Heart left ventricle (tissue), 16 donors: ENCODE measurements around the gene NSMCE1. TPM values are rescaled to one million over a fixed set of nuclear protein-coding genes. Genes with fewer than 3 reads are reported as not detected.

Source experiments
- ATAC-seq, 4 donors: fragments of 200-7000 bp; cut with Tn5 transposase; one replicate each; pipeline ENCODE4 v1.9.1; 2020 to 2022; ENCODE audit warnings: moderate library complexity in 4 of 4, mild to moderate bottlenecking in 3 of 4, moderate number of reproducible peaks in 1 of 4
- DNase-seq, 5 donors: peaks; one replicate each; pipeline ENCODE4 v3.0.0-alpha.2; 2020
- H3K27ac ChIP-seq, 12 donors: fragments of 200-600 bp; sonication (generic) in 4 of 12; one replicate each; pipeline versions ENCODE4 v1.5.0 to v1.8.0; 2016 to 2022; ENCODE audit warnings: mild to moderate bottlenecking in 2 of 12
- H3K27me3 ChIP-seq, 9 donors: fragments of 200-600 bp; sonication (generic) in 2 of 9; one replicate each; pipeline versions ENCODE4 v1.5.1 to v1.8.0; 2016 to 2022; ENCODE audit warnings: mild to moderate bottlenecking in 3 of 9
- H3K36me3 ChIP-seq, 9 donors: fragments of 200-600 bp; sonication (generic) in 2 of 9; one replicate each; pipeline versions ENCODE4 v1.5.0 to v1.8.0; 2018 to 2022; ENCODE audit warnings: mild to moderate bottlenecking in 2 of 9
- H3K4me1 ChIP-seq, 12 donors: fragments of 200-600 bp; sonication (generic) in 4 of 12; one replicate each; pipeline versions ENCODE4 v1.5.0 to v1.8.0; 2016 to 2022; ENCODE audit warnings: mild to moderate bottlenecking in 3 of 12
- H3K4me3 ChIP-seq, 12 donors: fragments of 200-600 bp; sonication (generic) in 4 of 12; one replicate each; pipeline versions ENCODE4 v1.5.0 to v1.8.0; 2017 to 2022; ENCODE audit warnings: mild to moderate bottlenecking in 9 of 12, moderate library complexity in 4 of 12
- H3K9me3 ChIP-seq, 12 donors: fragments of 200-600 bp; sonication (generic) in 4 of 12; one replicate each; pipeline versions ENCODE4 v1.5.0 to v1.8.0; 2016 to 2022; ENCODE audit warnings: mild to moderate bottlenecking in 1 of 12
- CTCF ChIP-seq, 12 donors: fragments of 200-600 bp; sonication (generic) in 4 of 12; IDR thresholded peaks; one replicate each; pipeline versions ENCODE4 v1.5.0 to v1.8.0; 2018 to 2022; ENCODE audit warnings: antibody characterized with exemption in 12 of 12, mild to moderate bottlenecking in 5 of 12
- POLR2A ChIP-seq, 2 donors: fragments of 450-650 bp; IDR thresholded peaks; one replicate each; pipeline ENCODE4 v1.6.1; 2017; ENCODE audit warnings: antibody characterized with exemption in 2 of 2, mild to moderate bottlenecking in 2 of 2, moderate library complexity in 2 of 2
- WGBS, 4 donors: extraction: QIAGEN DNeasy Blood & Tissue Kit in 2 of 4; methylation state at CpG; one replicate each; pipeline versions ENCODE4 v1.1.5 to v1.1.7; 2013 to 2018; 5-methylcytosine and 5-hydroxymethylcytosine counted together
- intact Hi-C, 10 donors: fragments of 100-400 bp; cut with DNase I; formaldehyde crosslinking; loops; one replicate each; pipeline versions ENCODE4 v1.11.1 to v1.14.2; 2022
- polyA plus RNA-seq, 2 donors: library from polyadenylated mRNA; stranded (reverse); fragments of 200-250 nt; gene quantifications; one replicate each; pipeline ENCODE4 v1.2.3, GENCODE V29; 2013
- total RNA-seq, 9 donors: library from RNA; depleted of rRNA in 2 of 9; stranded (reverse); fragments of >200 nt in 2 of 9; fragmentation: NEBNext Ultra II Directional in 3 of 9; extraction: Animal tissue kit (Norgen Biotek cat#: 25700) in 3 of 9; gene quantifications; one replicate each; pipeline versions ENCODE4 v1.1.0 to v1.2.4, GENCODE V29; 2016 to 2023
- donor health status: ischemic (EF 13 %, LVEDD 7.1; RV severe dilation, severe dysfunction).
- donor health status: healthy with polysubstance abuse.
- donor health status: DM: no; HTN: yes; CAD: no.
- donor health status: DM: no; HTN: no; CAD: no.
- donor health status: ischemic (EF 25% LVEDD 6.9; RV normal size, moderate dysfunction).
- donor health status: ischemic (EF 25% LVEDD 5.7; RV mildly dilated, moderate dysfunction).
- donor health status: healthy.
- donor health status: DM: yes; HTN: yes; CAD: no.
- donor health status: ischemic (EF 35%, LVEDD 5.7; RV mildly dilated, moderate dysfunction).
- donor health status: nonischemic (EF 11% LVEDD 7.7; RV severe dilation, severe dysfunction).
- donor health status: DM: yes; HTN: yes; CAD: no.
- donor health status: PGD.
- donor health status: ischemic (EF 29% LVEDD 5.4; RV normal size, mild dysfunction).
- donor health status: nonischemic (EF 23%, LVEDD 6.1; RV moderate dilation, normal function).

NSMCE1 gene
- total and polyA plus RNA-seq, 11 donors = 29.6 to 48.7 (median 37.1) TPM

GRCh38 chr16:27259710-27260109 lies 8.9 kb downstream of the NSMCE1 start:
- no peak for TF ChIP-seq CTCF (IDR thresholded peaks at IDR 0.05)
- TF ChIP-seq POLR2A (IDR thresholded peaks at IDR 0.05) = no peak
- WGBS, 4 donors = 86 to 95% (median 89%) methylated on average over 4 of the region's 4 CpGs
- Histone ChIP-seq H3K27ac (peak overlapping the region in 2 of 12 donors; percentile 50 to 78), H3K4me1 (peaks cover 0 to 29% (median 5%) of the 10 kb centered on the region in 12 donors), H3K36me3 (peaks cover 0 to 28% (median 20%) of the 10 kb centered on the region in 9 donors), H3K9me3 (no peaks in the 10 kb centered on the region), H3K4me3 (no peak overlapping the region), H3K27me3 (no peaks in the 10 kb centered on the region)
- DNase-seq = no peak
- intact Hi-C loops = no loop called here
- ATAC-seq = no peak

GRCh38 chr16:27258241-27258734 lies 10.3 kb downstream of the NSMCE1 start:
- ATAC-seq = peak; percentile 10 to 53 (median 32)
- H3K27ac ChIP-seq = peak overlapping the region in 7 of 12 donors; percentile 6 to 78 (median 44)
- 58 to 73% (median 66%) methylated on average over 3 of the region's 3 CpGs for WGBS, 4 donors

DNA sequence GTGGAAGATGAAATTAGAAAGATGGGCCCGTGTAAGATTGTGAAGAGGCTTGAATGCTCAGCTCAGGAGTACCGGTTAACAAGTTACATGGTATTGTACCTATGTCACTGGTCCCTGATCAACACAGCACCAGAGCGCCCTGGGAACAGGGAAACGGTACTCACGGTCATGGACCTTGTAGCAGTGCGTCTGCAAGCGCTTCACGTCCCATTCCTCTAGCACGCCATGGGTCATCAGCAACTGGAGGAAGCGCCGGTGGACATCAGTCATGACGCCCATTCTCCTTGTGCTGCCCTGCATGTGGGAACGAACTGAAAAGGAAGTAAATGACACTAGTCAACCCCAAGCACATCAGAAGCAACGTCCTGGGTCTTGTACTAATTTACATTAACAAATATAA lies 11.3 kb downstream of the NSMCE1 start:
- intact Hi-C loops = no loop called here
- no peak for DNase-seq
- no peak for TF ChIP-seq POLR2A (IDR thresholded peaks at IDR 0.05)
- no peak for TF ChIP-seq CTCF (IDR thresholded peaks at IDR 0.05)
- Histone ChIP-seq H3K27me3 (no peaks in the 10 kb centered on the region), H3K4me1 (peaks cover 0 to 28% (median 9%) of the 10 kb centered on the region in 12 donors), H3K4me3 (no peak overlapping the region), H3K27ac (peak overlapping the region in 1 of 12 donors; percentile 38), H3K36me3 (peaks cover 0 to 32% (median 20%) of the 10 kb centered on the region in 9 donors), H3K9me3 (no peaks in the 10 kb centered on the region)
- ATAC-seq = no peak
- WGBS, 4 donors = 92 to 95% (median 95%) methylated on average over 14 of the region's 14 CpGs

More at GRCh38 chr16:27258241-27258734, 10.3 kb downstream of the NSMCE1 start:
- no peak for DNase-seq
- H3K27me3 ChIP-seq = no peaks in the 10 kb centered on the region
- intact Hi-C loops = no loop called here
- no peaks in the 10 kb centered on the region for H3K9me3 ChIP-seq
- H3K4me1 ChIP-seq = peaks cover 0 to 34% (median 8%) of the 10 kb centered on the region in 12 donors
- TF ChIP-seq POLR2A (IDR thresholded peaks at IDR 0.05) = no peak
- TF ChIP-seq CTCF (IDR thresholded peaks at IDR 0.05) = no peak
- H3K36me3 ChIP-seq = peaks cover 0 to 32% (median 20%) of the 10 kb centered on the region in 9 donors
- no peak overlapping the region for H3K4me3 ChIP-seq

DNA sequence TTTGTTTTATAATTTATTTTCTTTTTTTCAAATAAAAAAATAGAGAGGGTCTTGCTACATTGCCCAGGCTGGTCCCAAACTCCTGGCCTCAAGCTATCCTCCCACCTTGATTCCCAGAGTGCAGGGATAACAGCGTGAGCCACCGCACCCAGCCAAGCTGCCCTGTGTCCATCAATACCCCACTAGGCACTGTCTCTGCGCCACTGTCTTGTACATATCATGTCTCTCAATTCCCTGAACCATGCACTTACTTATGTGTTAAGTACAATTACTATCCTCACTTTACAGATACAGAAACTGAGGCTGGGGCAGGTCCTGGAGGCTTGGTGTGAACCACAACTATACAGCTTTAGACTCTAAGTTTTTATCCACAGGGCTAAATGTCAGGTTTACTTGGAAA lies 11.7 kb downstream of the NSMCE1 start:
- WGBS, 4 donors = 96 to 99% (median 98%) methylated on average over 3 of the region's 3 CpGs
- Histone ChIP-seq H3K4me1 (peaks cover 0 to 28% (median 9%) of the 10 kb centered on the region in 12 donors), H3K27ac (no peak overlapping the region), H3K27me3 (no peaks in the 10 kb centered on the region), H3K9me3 (no peaks in the 10 kb centered on the region), H3K36me3 (peaks cover 0 to 32% (median 20%) of the 10 kb centered on the region in 9 donors), H3K4me3 (no peak overlapping the region)
- TF ChIP-seq POLR2A (IDR thresholded peaks at IDR 0.05) (no peak), CTCF (IDR thresholded peaks at IDR 0.05) (no peak)
- DNase-seq (no peak), ATAC-seq (no peak)
- intact Hi-C loops = no loop called here
